Stimulated activated CD8-positive, alpha-beta memory T cell treated with anti-CD3 and anti-CD28 coated beads, Interleukin-15, amount 100 ng/mL, for 1 hour (primary cell): ENCODE data around the gene ELF2.
"Not testable (repeated sequence)": the region's sequence is repeated elsewhere in the genome, so short reads cannot be mapped to it uniquely, and the experiment has no call there.

Source experiments
- DNase-seq: peaks from one replicate; pipeline ENCODE4 v3.0.0-alpha.2; 2020; ENCODE audit warnings: low read depth

Gene ELF2

GRCh38 chr4:139018971-139019758 is 157.9 kb downstream of the ELF2 start:
- DNase-seq: no peak

GRCh38 chr4:139018501-139018900 is 158.5 kb downstream of the ELF2 start:
- no peak for DNase-seq

GRCh38 chr4:139017861-139018260 is 159.2 kb downstream of the ELF2 start:
- DNase-seq: no peak

- peak; percentile 11 for DNase-seq
Observed at GRCh38 chr4:139015948-139016471, 161.0 kb downstream of the ELF2 start.

- DNase-seq: peak; percentile 79
Observed at GRCh38 chr4:139015269-139015947, 161.6 kb downstream of the ELF2 start, which contains the start of gene NOCT. NOCT (plus strand) TSS chr4:139015781; CDS start chr4:139015982, 201 bp downstream.

- no peak for DNase-seq
Observed at GRCh38 chr4:139014371-139015268, 162.4 kb downstream of the ELF2 start.

GRCh38 chr4:139011225-139011950 is 165.6 kb downstream of the ELF2 start:
- DNase-seq: no peak

GRCh38 chr4:139009702-139010101 is 167.3 kb downstream of the ELF2 start:
- DNase-seq: no peak

- not testable (repeated sequence) for DNase-seq
Observed at GRCh38 chr4:139008278-139008677, 168.7 kb downstream of the ELF2 start.

GRCh38 chr4:139007640-139008039 is 169.4 kb downstream of the ELF2 start:
- DNase-seq: no peak
